HEK293 (cell line): ENCODE measurements around the gene RPL19.

Experiments
- CTCF ChIA-PET: fragments of 350-600 bp; formaldehyde crosslinking; extraction: SDS; loops from one replicate; lab custom pipeline; 2021; ENCODE audit warnings: antibody characterized with exemption; lab: Yijun Ruan, JAX
- POLR2A ChIA-PET: fragments of 300-600 bp; formaldehyde crosslinking; extraction: SDS; loops from one replicate; lab custom pipeline; 2020; ENCODE audit warnings: antibody characterized with exemption, inconsistent platforms; lab: Yijun Ruan, JAX
- H3K27ac ChIP-seq: fragments of 200-500 bp; sonication (Bioruptor generic); 2 replicates; pipeline ENCODE4 v1.5.1; 2014; ENCODE audit warnings: low read depth, low read length, control low read depth, inconsistent platforms; ENCODE audit errors: extremely low read depth
- H3K36me3 ChIP-seq, 2 experiments: fragments of 200-500 bp in 1 of 2; sonication (Bioruptor generic) in 1 of 2; 1 replicate in 1 of 2; 2 replicates in 1 of 2; pipeline ENCODE4 v1.5.1; 2014 to 2017; ENCODE audit warnings: inconsistent platforms in 2 of 2, low read length in 2 of 2; ENCODE audit not compliant: control insufficient read depth in 2 of 2, insufficient read depth in 1 of 2
- H3K4me1 ChIP-seq: fragments of 200-500 bp; sonication (Bioruptor generic); 2 replicates; pipeline ENCODE4 v1.5.1; 2014; ENCODE audit warnings: mild to moderate bottlenecking, low read length, inconsistent platforms; ENCODE audit not compliant: control insufficient read depth, insufficient read depth
- H3K4me3 ChIP-seq: 2 replicates; pipeline ENCODE4 v1.5.1; 2011; ENCODE audit warnings: low read depth, mild to moderate bottlenecking, control low read depth, low read length, moderate library complexity
- H3K9me3 ChIP-seq: fragments of 200-500 bp; sonication (Bioruptor generic); 2 replicates; pipeline ENCODE4 v1.5.1; 2014; ENCODE audit warnings: low read depth, low read length, inconsistent platforms; ENCODE audit not compliant: control insufficient read depth, insufficient read depth
- OVOL3 ChIP-seq: fragments of 450-650 bp; formaldehyde crosslinking; IDR thresholded peaks from 2 replicates; pipeline ENCODE4 v1.5.1; 2016; ENCODE audit warnings: missing biosample characterization, missing genetic modification characterization
- SP2 ChIP-seq: fragments of 450-650 bp; formaldehyde crosslinking; IDR thresholded peaks from 2 replicates; pipeline ENCODE4 v1.5.1; 2016; ENCODE audit warnings: missing biosample characterization, missing genetic modification characterization
- TCF7L2 ChIP-seq: IDR thresholded peaks from 2 replicates; pipeline ENCODE4 v1.6.1; 2011; ENCODE audit warnings: low read depth, mild to moderate bottlenecking, inconsistent platforms, low read length, moderate library complexity, borderline replicate concordance
- YY1 ChIP-seq: fragments of 450-650 bp; formaldehyde crosslinking; IDR thresholded peaks from 2 replicates; pipeline ENCODE4 v1.5.1; 2018; ENCODE audit warnings: missing biosample characterization, missing genetic modification characterization
- ZBTB17 ChIP-seq: fragments of 450-650 bp; formaldehyde crosslinking; IDR thresholded peaks from 2 replicates; pipeline ENCODE4 v1.5.1; 2016; ENCODE audit warnings: missing biosample characterization, missing genetic modification characterization
- ZNF2 ChIP-seq: fragments of 450-650 bp; formaldehyde crosslinking; IDR thresholded peaks from 2 replicates; pipeline ENCODE4 v1.5.1; 2016; ENCODE audit warnings: missing biosample characterization, missing genetic modification characterization
- ZNF211 ChIP-seq: fragments of 450-650 bp; formaldehyde crosslinking; IDR thresholded peaks from 2 replicates; pipeline ENCODE4 v1.5.1; 2016; ENCODE audit warnings: low read depth, missing biosample characterization, missing genetic modification characterization
- ZNF23 ChIP-seq: fragments of 450-650 bp; formaldehyde crosslinking; IDR thresholded peaks from 2 replicates; pipeline ENCODE4 v1.5.1; 2016; ENCODE audit warnings: missing biosample characterization, missing genetic modification characterization, borderline replicate concordance
- ZNF239 ChIP-seq: fragments of 450-650 bp; formaldehyde crosslinking; IDR thresholded peaks from 2 replicates; pipeline ENCODE4 v1.5.1; 2016; ENCODE audit warnings: missing biosample characterization, missing genetic modification characterization
- ZNF341 ChIP-seq: fragments of 450-650 bp; formaldehyde crosslinking; IDR thresholded peaks from 2 replicates; pipeline ENCODE4; 2016; ENCODE audit warnings: low read depth, missing biosample characterization, missing genetic modification characterization
- ZNF391 ChIP-seq: fragments of 450-650 bp; formaldehyde crosslinking; IDR thresholded peaks from 2 replicates; pipeline ENCODE4 v1.5.1; 2016; ENCODE audit warnings: low read depth, missing biosample characterization, missing genetic modification characterization, borderline replicate concordance
- ZNF394 ChIP-seq: fragments of 450-650 bp; formaldehyde crosslinking; IDR thresholded peaks from 2 replicates; pipeline ENCODE4 v1.5.1; 2016; ENCODE audit warnings: missing biosample characterization, missing genetic modification characterization, mild to moderate bottlenecking, moderate library complexity, borderline replicate concordance
- ZNF544 ChIP-seq: fragments of 450-650 bp; formaldehyde crosslinking; IDR thresholded peaks from 2 replicates; pipeline ENCODE4 v1.5.0; 2017; ENCODE audit warnings: missing biosample characterization, missing genetic modification characterization
- ZNF658 ChIP-seq: fragments of 450-650 bp; formaldehyde crosslinking; IDR thresholded peaks from 2 replicates; pipeline ENCODE4; 2016; ENCODE audit warnings: missing biosample characterization, missing genetic modification characterization
- ZNF776 ChIP-seq: fragments of 450-650 bp; formaldehyde crosslinking; IDR thresholded peaks from 2 replicates; pipeline ENCODE4 v1.5.0; 2017; ENCODE audit warnings: missing biosample characterization, missing genetic modification characterization, borderline replicate concordance
- TF ChIP-seq, protein P1 (sequence below): fragments of 450-650 bp; formaldehyde crosslinking; IDR thresholded peaks from 2 replicates; pipeline ENCODE4 v1.5.1; 2016; ENCODE audit warnings: missing biosample characterization, missing genetic modification characterization
- TF ChIP-seq, protein P2 (sequence below): fragments of 450-650 bp; formaldehyde crosslinking; IDR thresholded peaks from 2 replicates; pipeline ENCODE4 v1.5.1; 2016; ENCODE audit warnings: missing biosample characterization, missing genetic modification characterization
- TF ChIP-seq, protein P3 (sequence below): fragments of 450-650 bp; formaldehyde crosslinking; IDR thresholded peaks from 2 replicates; pipeline ENCODE4; 2016; ENCODE audit warnings: missing biosample characterization, missing genetic modification characterization
- TF ChIP-seq, protein P4 (sequence below): fragments of 450-650 bp; formaldehyde crosslinking; IDR thresholded peaks from 2 replicates; pipeline ENCODE4 v1.5.1; 2016; ENCODE audit warnings: missing biosample characterization, missing genetic modification characterization
- TF ChIP-seq, protein P5 (sequence below): IDR thresholded peaks from 2 replicates; pipeline ENCODE4 v1.6.1; 2011; ENCODE audit warnings: mild to moderate bottlenecking, low read depth, low read length, borderline replicate concordance

Gene RPL19

DNA sequence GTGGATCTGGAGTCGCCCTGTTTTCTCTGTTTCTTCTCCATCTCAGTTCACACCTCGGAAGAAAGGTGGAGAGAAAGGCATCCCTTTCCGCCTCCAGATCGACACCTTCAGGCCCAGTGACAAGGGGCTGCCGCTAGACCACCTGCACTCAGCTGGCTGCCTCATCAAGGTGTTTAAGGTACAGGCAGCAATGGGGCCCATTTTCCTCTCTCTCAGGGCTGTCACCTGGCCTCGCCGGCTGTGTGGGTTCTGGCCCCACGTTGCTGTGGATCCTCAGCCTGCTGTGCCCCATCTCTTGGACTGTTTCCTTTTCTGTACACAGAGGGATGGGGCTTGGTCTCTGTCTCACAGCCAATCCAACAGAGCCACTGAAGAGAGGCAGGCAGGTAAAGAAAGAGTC lies 43.1 kb downstream of the RPL19 start:
- no peaks in the 10 kb centered on the region for H3K36me3 ChIP-seq
- H3K9me3 ChIP-seq = no peaks in the 10 kb centered on the region
- ChIA-PET CTCF (interaction anchor here (2.1 to 20.9 kb wide), 5 partner anchors 6 to 261 kb away, joined by 16 to 733 read pairs (median 132); partner anchors contain the start of genes RPL19 and STAC2), POLR2A (interaction anchor here (6.6 kb wide), 1 partner anchor 36 kb away, joined by 72 read pairs; no protein-coding TSS in a partner anchor)
- TF ChIP-seq ZNF544 (tag by site-specific recombination) = no peak
- no peak for TF ChIP-seq ZNF2 (tag by site-specific recombination)
- TF ChIP-seq ZNF391 (tag by site-specific recombination) = no peak
- TF ChIP-seq, protein P1, sequence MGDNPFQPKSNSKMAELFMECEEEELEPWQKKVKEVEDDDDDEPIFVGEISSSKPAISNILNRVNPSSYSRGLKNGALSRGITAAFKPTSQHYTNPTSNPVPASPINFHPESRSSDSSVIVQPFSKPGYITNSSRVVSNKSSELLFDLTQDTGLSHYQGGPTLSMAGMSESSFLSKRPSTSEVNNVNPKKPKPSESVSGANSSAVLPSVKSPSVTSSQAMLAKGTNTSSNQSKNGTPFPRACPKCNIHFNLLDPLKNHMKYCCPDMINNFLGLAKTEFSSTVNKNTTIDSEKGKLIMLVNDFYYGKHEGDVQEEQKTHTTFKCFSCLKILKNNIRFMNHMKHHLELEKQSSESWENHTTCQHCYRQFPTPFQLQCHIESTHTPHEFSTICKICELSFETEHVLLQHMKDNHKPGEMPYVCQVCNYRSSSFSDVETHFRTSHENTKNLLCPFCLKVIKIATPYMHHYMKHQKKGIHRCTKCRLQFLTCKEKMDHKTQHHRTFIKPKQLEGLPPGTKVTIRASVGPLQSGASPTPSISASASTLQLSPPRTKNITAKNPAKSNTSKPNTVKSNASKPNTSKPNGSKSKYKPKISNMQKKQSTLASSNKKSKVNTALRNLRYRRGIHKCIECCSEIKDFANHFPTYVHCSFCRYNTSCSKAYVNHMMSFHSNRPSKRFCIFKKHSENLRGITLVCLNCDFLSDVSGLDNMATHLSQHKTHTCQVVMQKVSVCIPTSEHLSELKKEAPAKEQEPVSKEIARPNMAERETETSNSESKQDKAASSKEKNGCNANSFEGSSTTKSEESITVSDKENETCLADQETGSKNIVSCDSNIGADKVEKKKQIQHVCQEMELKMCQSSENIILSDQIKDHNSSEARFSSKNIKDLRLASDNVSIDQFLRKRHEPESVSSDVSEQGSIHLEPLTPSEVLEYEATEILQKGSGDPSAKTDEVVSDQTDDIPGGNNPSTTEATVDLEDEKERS = no peak
- no peak for TF ChIP-seq ZNF23
- TF ChIP-seq, protein P2, sequence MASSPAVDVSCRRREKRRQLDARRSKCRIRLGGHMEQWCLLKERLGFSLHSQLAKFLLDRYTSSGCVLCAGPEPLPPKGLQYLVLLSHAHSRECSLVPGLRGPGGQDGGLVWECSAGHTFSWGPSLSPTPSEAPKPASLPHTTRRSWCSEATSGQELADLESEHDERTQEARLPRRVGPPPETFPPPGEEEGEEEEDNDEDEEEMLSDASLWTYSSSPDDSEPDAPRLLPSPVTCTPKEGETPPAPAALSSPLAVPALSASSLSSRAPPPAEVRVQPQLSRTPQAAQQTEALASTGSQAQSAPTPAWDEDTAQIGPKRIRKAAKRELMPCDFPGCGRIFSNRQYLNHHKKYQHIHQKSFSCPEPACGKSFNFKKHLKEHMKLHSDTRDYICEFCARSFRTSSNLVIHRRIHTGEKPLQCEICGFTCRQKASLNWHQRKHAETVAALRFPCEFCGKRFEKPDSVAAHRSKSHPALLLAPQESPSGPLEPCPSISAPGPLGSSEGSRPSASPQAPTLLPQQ (tag by site-specific recombination) = no peak
- TF ChIP-seq TCF7L2 = no peak
- no peak for TF ChIP-seq YY1 (tag by site-specific recombination)
- no peak for TF ChIP-seq ZNF239 (tag by site-specific recombination)
- no peak for TF ChIP-seq ZBTB17 (tag by site-specific recombination)
- TF ChIP-seq OVOL3 = no peak
- TF ChIP-seq, all 188 proteins: peak for 0
- H3K4me3 ChIP-seq = no peak overlapping the region
- no peaks in the 10 kb centered on the region; the same call in 1 of the 2 replicates for H3K4me1 ChIP-seq
- no peak overlapping the region for H3K27ac ChIP-seq

DNA sequence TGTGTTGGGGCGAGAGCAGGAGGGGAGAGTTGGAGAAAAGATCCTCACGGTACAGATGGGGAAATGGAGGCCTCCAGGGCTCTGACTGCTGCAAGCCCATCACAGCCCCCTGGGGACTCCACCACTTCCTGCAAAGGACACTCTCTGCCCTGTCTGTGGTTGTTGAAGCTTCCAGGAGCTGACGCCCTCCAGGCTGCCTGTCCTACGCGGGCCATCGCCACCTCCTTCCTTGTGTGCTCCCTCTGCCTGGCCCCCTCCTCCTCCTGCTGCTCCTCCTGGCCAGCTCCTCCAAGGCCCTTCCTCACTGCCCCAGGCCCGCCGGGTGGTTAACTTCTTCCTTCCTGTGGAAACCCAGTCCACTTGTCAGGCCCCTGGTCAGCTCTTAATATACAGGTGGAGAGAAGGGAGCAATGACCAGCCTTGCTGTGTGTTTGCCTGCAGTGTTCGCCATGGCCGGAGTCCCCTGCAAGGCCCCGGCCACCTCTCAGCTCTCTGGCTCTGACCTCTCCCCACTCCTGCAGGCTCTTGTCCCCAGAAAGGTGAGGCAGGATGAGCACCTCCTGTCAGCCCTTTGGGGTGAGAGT lies 44.0 kb downstream of the RPL19 start:
- H3K9me3 ChIP-seq = no peaks in the 10 kb centered on the region
- CTCF ChIA-PET = interaction anchor here (0.6 to 20.9 kb wide), 45 partner anchors 7 to 1415 kb away, joined by 3 to 733 read pairs (median 5); partner anchors contain the start of genes ARL5C, FBXL20, RPL19 and STAC2
- no peak overlapping the region for H3K27ac ChIP-seq
- POLR2A ChIA-PET = interaction anchor here (0.5 to 6.6 kb wide), 9 partner anchors 8 to 158 kb away, joined by 3 to 72 read pairs (median 3); partner anchors contain the start of genes FBXL20, RPL19 and STAC2
- H3K4me3 ChIP-seq = no peak overlapping the region
- H3K4me1 ChIP-seq = no peaks in the 10 kb centered on the region; the same call in 1 of the 2 replicates
- TF ChIP-seq ZNF394 (tag by site-specific recombination) (peak; percentile 59; the same call in 1 of the 2 replicates), ZNF211 (tag by site-specific recombination) (no peak)
- H3K36me3 ChIP-seq = no peaks in the 10 kb centered on the region

DNA sequence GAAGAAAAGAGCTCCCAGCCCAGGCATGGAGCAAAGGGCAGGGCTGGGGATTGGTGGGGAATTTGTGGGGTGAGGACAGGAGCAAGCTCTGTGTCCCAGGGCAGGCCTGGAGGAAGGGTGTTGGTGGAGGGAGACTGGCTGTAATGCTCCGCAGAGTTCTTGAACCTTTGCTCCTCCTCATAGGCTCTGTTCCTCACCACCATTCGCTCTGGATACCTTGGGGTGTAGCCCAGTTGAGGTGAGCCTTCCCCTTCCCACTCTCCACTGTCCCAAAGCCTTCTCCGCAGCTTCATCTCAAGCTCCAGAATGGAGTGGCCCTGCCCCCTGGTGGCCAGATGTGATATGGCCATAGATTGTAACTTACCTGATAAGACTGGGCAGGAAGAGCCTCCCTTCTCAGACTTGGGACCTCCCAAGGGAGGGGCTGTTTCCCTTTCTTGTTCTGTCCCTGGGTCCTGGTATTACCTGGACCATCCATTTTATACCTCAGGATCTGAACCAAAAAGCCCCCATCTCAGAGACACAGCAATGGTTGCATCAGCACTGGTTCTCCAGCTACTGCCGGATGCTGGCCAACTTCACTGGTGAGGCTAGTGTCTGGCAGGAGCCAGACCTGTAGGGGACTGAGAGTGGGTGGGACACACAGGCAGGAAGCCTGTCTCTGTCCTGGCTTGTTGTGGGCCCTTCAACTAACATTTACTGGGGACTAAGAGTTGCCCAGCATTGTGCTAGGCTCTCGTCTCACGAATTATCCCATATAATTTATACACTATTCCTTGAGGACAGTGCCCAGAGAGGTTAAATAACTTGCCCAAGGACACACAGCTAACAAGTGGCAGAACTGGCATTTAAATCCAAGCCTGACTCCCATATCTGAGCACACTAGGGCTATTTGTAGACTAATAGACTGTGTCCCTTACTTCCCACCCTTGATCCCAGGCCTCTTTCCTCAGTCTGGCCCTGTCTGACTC lies 44.8 kb downstream of the RPL19 start:
- Histone ChIP-seq H3K9me3 (no peaks in the 10 kb centered on the region), H3K36me3 (no peaks in the 10 kb centered on the region), H3K27ac (no peak overlapping the region), H3K4me3 (no peak overlapping the region), H3K4me1 (no peaks in the 10 kb centered on the region; the same call in 1 of the 2 replicates)
- ChIA-PET CTCF (interaction anchor here (0.6 to 20.9 kb wide), 50 partner anchors 8 to 1416 kb away, joined by 3 to 733 read pairs (median 4); partner anchors contain the start of genes ARL5C, FBXL20, RPL19 and STAC2), POLR2A (interaction anchor here (0.5 to 6.6 kb wide), 11 partner anchors 9 to 206 kb away, joined by 3 to 72 read pairs (median 3); partner anchors contain the start of genes FBXL20, MED1, RPL19 and STAC2)
- TF ChIP-seq ZNF776 (tag by site-specific recombination) = no peak
- TF ChIP-seq, protein P3, sequence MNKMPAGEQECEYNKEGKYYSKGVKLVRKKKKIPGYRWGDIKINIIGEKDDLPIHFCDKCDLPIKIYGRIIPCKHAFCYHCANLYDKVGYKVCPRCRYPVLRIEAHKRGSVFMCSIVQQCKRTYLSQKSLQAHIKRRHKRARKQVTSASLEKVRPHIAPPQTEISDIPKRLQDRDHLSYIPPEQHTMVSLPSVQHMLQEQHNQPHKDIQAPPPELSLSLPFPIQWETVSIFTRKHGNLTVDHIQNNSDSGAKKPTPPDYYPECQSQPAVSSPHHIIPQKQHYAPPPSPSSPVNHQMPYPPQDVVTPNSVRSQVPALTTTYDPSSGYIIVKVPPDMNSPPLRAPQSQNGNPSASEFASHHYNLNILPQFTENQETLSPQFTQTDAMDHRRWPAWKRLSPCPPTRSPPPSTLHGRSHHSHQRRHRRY (tag by site-specific recombination) = no peak
- TF ChIP-seq ZNF341 (tag by site-specific recombination) = peak; percentile 37; the same call in 1 of the 2 replicates
- TF ChIP-seq, protein P4, sequence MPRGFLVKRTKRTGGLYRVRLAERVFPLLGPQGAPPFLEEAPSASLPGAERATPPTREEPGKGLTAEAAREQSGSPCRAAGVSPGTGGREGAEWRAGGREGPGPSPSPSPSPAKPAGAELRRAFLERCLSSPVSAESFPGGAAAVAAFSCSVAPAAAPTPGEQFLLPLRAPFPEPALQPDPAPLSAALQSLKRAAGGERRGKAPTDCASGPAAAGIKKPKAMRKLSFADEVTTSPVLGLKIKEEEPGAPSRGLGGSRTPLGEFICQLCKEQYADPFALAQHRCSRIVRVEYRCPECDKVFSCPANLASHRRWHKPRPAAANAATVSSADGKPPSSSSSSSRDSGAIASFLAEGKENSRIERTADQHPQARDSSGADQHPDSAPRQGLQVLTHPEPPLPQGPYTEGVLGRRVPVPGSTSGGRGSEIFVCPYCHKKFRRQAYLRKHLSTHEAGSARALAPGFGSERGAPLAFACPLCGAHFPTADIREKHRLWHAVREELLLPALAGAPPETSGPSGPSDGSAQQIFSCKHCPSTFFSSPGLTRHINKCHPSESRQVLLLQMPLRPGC (tag by site-specific recombination) = no peak
- no peak for TF ChIP-seq ZNF658 (tag by site-specific recombination)
- no peak for TF ChIP-seq SP2 (tag by site-specific recombination)
- TF ChIP-seq, protein P5, sequence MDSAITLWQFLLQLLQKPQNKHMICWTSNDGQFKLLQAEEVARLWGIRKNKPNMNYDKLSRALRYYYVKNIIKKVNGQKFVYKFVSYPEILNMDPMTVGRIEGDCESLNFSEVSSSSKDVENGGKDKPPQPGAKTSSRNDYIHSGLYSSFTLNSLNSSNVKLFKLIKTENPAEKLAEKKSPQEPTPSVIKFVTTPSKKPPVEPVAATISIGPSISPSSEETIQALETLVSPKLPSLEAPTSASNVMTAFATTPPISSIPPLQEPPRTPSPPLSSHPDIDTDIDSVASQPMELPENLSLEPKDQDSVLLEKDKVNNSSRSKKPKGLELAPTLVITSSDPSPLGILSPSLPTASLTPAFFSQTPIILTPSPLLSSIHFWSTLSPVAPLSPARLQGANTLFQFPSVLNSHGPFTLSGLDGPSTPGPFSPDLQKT = no peak
